ENCODE measurements around the gene SSBP3. TPM values are rescaled to one million over a fixed set of nuclear protein-coding genes. Genes with fewer than 3 reads are reported as not detected.

Gene SSBP3
- total RNA-seq, 2 experiments from 2014 or later: 55.0 to 58.3 TPM

GRCh38 chr1:54363925-54364324, 42.3 kb downstream of the SSBP3 start:
- no peak overlapping the region for H3K4me3 Mint-ChIP-seq
- no peaks in the 10 kb centered on the region for H3K9me3 Mint-ChIP-seq
- peaks cover 3% of the 10 kb centered on the region for H3K36me3 Mint-ChIP-seq (ENCODE audit: low read depth)
- DNase-seq: no peak
- CTCF ChIA-PET: no interaction called here
- H3K27ac Mint-ChIP-seq: no peak overlapping the region
- peaks cover 64% of the 10 kb centered on the region for H3K4me1 Mint-ChIP-seq (ENCODE audit: low read depth)
- intact Hi-C loops (cut with micrococcal nuclease): no loop called here
- H3K27me3 Mint-ChIP-seq (ENCODE audit: low read depth): no peaks in the 10 kb centered on the region

GRCh38 chr1:54362881-54363340, 43.3 kb downstream of the SSBP3 start:
- H3K9me3 Mint-ChIP-seq: no peaks in the 10 kb centered on the region
- no peak overlapping the region for H3K4me3 Mint-ChIP-seq
- no peak for DNase-seq
- intact Hi-C loops (cut with micrococcal nuclease): no loop called here
- H3K27me3 Mint-ChIP-seq (ENCODE audit: low read depth): no peaks in the 10 kb centered on the region
- CTCF ChIA-PET: no interaction called here
- H3K27ac Mint-ChIP-seq: no peak overlapping the region
- peaks cover 69% of the 10 kb centered on the region for H3K4me1 Mint-ChIP-seq (ENCODE audit: low read depth)
- peaks cover 3% of the 10 kb centered on the region for H3K36me3 Mint-ChIP-seq (ENCODE audit: low read depth)

GRCh38 chr1:54361342-54361741, 44.9 kb downstream of the SSBP3 start:
- Mint-ChIP-seq H3K27ac (no peak overlapping the region), H3K4me3 (no peak overlapping the region), H3K9me3 (no peaks in the 10 kb centered on the region), H3K27me3 (ENCODE audit: low read depth) (no peaks in the 10 kb centered on the region), H3K4me1 (ENCODE audit: low read depth) (peaks cover 82% of the 10 kb centered on the region), H3K36me3 (ENCODE audit: low read depth) (peaks cover 3% of the 10 kb centered on the region)
- intact Hi-C loops (cut with micrococcal nuclease): no loop called here
- CTCF ChIA-PET: interaction anchor here (0.6 to 1.2 kb wide), 2 partner anchors 28 to 42 kb away, joined by 3 to 4 read pairs; no protein-coding TSS in a partner anchor
- DNase-seq: no peak

- intact Hi-C loops (cut with micrococcal nuclease): loop anchor here (1.0 kb wide), 1 partner anchor 129 kb away; no protein-coding TSS in a partner anchor
- Mint-ChIP-seq H3K36me3 (ENCODE audit: low read depth) (no peaks in the 10 kb centered on the region), H3K4me3 (no peak overlapping the region), H3K27ac (no peak overlapping the region), H3K27me3 (ENCODE audit: low read depth) (no peaks in the 10 kb centered on the region), H3K4me1 (ENCODE audit: low read depth) (peaks cover 84% of the 10 kb centered on the region), H3K9me3 (no peaks in the 10 kb centered on the region)
- CTCF ChIA-PET: interaction anchor here (0.6 to 1.2 kb wide), 4 partner anchors 29 to 129 kb away, joined by 3 to 4 read pairs (median 4); no protein-coding TSS in a partner anchor
- no peak for DNase-seq
These were observed 45.8 kb downstream of the SSBP3 start for GRCh38 chr1:54360165-54361005.

GRCh38 chr1:54359393-54360162, 46.6 kb downstream of the SSBP3 start:
- Mint-ChIP-seq H3K27ac (no peak overlapping the region), H3K36me3 (ENCODE audit: low read depth) (no peaks in the 10 kb centered on the region), H3K27me3 (ENCODE audit: low read depth) (no peaks in the 10 kb centered on the region), H3K4me3 (no peak overlapping the region), H3K9me3 (no peaks in the 10 kb centered on the region), H3K4me1 (ENCODE audit: low read depth) (peaks cover 89% of the 10 kb centered on the region)
- intact Hi-C loops (cut with micrococcal nuclease): loop anchor here (1.0 to 5.0 kb wide), 2 partner anchors 130 to 157 kb away; partner anchors contain the start of genes CYB5RL and MRPL37
- CTCF ChIA-PET: interaction anchor here (0.7 to 1.1 kb wide), 3 partner anchors 47 to 711 kb away, joined by 3 to 4 read pairs (median 4); no protein-coding TSS in a partner anchor
- peak; percentile 31 for DNase-seq

- H3K27ac Mint-ChIP-seq: no peak overlapping the region
- CTCF ChIA-PET: interaction anchor here (0.7 to 2.0 kb wide), 4 partner anchors 9 to 712 kb away, joined by 4 to 12 read pairs (median 6); partner anchors contain the start of gene SSBP3
- no peak overlapping the region for H3K4me3 Mint-ChIP-seq
- H3K27me3 Mint-ChIP-seq (ENCODE audit: low read depth): no peaks in the 10 kb centered on the region
- H3K4me1 Mint-ChIP-seq (ENCODE audit: low read depth): peaks cover 89% of the 10 kb centered on the region
- H3K9me3 Mint-ChIP-seq: no peaks in the 10 kb centered on the region
- intact Hi-C loops (cut with micrococcal nuclease): loop anchor here (5.0 kb wide), 1 partner anchor 156 kb away; the partner anchor contains the start of genes CYB5RL and MRPL37
- no peak for DNase-seq
- H3K36me3 Mint-ChIP-seq (ENCODE audit: low read depth): no peaks in the 10 kb centered on the region
These were observed 47.6 kb downstream of the SSBP3 start for GRCh38 chr1:54358503-54359168.

GRCh38 chr1:54357967-54358366, 48.2 kb downstream of the SSBP3 start:
- Mint-ChIP-seq H3K4me1 (ENCODE audit: low read depth) (peaks cover 89% of the 10 kb centered on the region), H3K9me3 (no peaks in the 10 kb centered on the region), H3K27ac (no peak overlapping the region), H3K27me3 (ENCODE audit: low read depth) (no peaks in the 10 kb centered on the region), H3K4me3 (no peak overlapping the region), H3K36me3 (ENCODE audit: low read depth) (no peaks in the 10 kb centered on the region)
- CTCF ChIA-PET: interaction anchor here (1.3 to 2.0 kb wide), 3 partner anchors 10 to 130 kb away, joined by 6 to 12 read pairs (median 7); partner anchors contain the start of gene SSBP3
- intact Hi-C loops (cut with micrococcal nuclease): loop anchor here (5.0 kb wide), 1 partner anchor 156 kb away; the partner anchor contains the start of genes CYB5RL and MRPL37
- no peak for DNase-seq

GRCh38 chr1:54356680-54357147, 49.5 kb downstream of the SSBP3 start:
- CTCF ChIA-PET: interaction anchor here (0.9 to 2.0 kb wide), 5 partner anchors 35 to 132 kb away, joined by 3 to 9 read pairs (median 4); no protein-coding TSS in a partner anchor

GRCh38 chr1:54355931-54356679, 50.1 kb downstream of the SSBP3 start:
- Mint-ChIP-seq H3K4me3 (peak overlapping the region; percentile 80), H3K4me1 (ENCODE audit: low read depth) (peaks cover 91% of the 10 kb centered on the region), H3K27ac (peak overlapping the region; percentile 88), H3K27me3 (ENCODE audit: low read depth) (no peaks in the 10 kb centered on the region), H3K36me3 (ENCODE audit: low read depth) (no peaks in the 10 kb centered on the region), H3K9me3 (no peaks in the 10 kb centered on the region)
- intact Hi-C loops (cut with micrococcal nuclease): loop anchor here (1.0 to 5.0 kb wide), 6 partner anchors 20 to 303 kb away; partner anchors contain the start of genes CYB5RL, MRPL37, TCEANC2 and TMEM59
- peak; percentile 56 for DNase-seq
- CTCF ChIA-PET: interaction anchor here (0.7 to 2.0 kb wide), 6 partner anchors 32 to 133 kb away, joined by 3 to 9 read pairs (median 4); no protein-coding TSS in a partner anchor

More at GRCh38 chr1:54356680-54357147, 49.5 kb downstream of the SSBP3 start:
- DNase-seq: peak; percentile 78
- intact Hi-C loops (cut with micrococcal nuclease): loop anchor here (1.0 to 5.0 kb wide), 6 partner anchors 20 to 303 kb away; partner anchors contain the start of genes CYB5RL, MRPL37, TCEANC2 and TMEM59
- Mint-ChIP-seq H3K9me3 (no peaks in the 10 kb centered on the region), H3K27me3 (ENCODE audit: low read depth) (no peaks in the 10 kb centered on the region), H3K4me1 (ENCODE audit: low read depth) (peaks cover 91% of the 10 kb centered on the region), H3K27ac (peak overlapping the region; percentile 88), H3K4me3 (peak overlapping the region; percentile 80), H3K36me3 (ENCODE audit: low read depth) (no peaks in the 10 kb centered on the region)

GRCh38 chr1:54354899-54355298, 51.3 kb downstream of the SSBP3 start:
- no peak overlapping the region for H3K4me3 Mint-ChIP-seq
- H3K4me1 Mint-ChIP-seq (ENCODE audit: low read depth): peaks cover 87% of the 10 kb centered on the region
- no peaks in the 10 kb centered on the region for H3K36me3 Mint-ChIP-seq (ENCODE audit: low read depth)
- DNase-seq: no peak
- CTCF ChIA-PET: interaction anchor here (0.6 to 1.8 kb wide), 2 partner anchors 134 to 173 kb away, joined by 3 to 9 read pairs; no protein-coding TSS in a partner anchor
- H3K27me3 Mint-ChIP-seq (ENCODE audit: low read depth): no peaks in the 10 kb centered on the region
- intact Hi-C loops (cut with micrococcal nuclease): loop anchor here (5.0 kb wide), 1 partner anchor 153 kb away; the partner anchor contains the start of genes CYB5RL and MRPL37
- no peaks in the 10 kb centered on the region for H3K9me3 Mint-ChIP-seq
- no peak overlapping the region for H3K27ac Mint-ChIP-seq

All from activated naive CD4-positive, alpha-beta T cell treated with anti-CD3 and anti-CD28 coated beads for 36 hours (primary cell).